ENCODE data around the gene ZNF691. TPM values are rescaled to one million over a fixed set of nuclear protein-coding genes. Genes with fewer than 3 reads are reported as not detected.
A peak's percentile ranks its signal among the peaks of the same experiment; 100 is the strongest.

The ZNF691 gene, protein sequence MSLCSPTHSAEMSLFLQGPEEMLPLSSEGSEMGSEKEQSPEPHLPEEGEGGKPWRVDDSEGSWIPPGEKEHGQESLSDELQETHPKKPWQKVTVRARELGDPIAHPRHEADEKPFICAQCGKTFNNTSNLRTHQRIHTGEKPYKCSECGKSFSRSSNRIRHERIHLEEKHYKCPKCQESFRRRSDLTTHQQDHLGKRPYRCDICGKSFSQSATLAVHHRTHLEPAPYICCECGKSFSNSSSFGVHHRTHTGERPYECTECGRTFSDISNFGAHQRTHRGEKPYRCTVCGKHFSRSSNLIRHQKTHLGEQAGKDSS
- total RNA-seq, result 10 to 100 TPM in 6 of 7 donors, 1 to 10 TPM in 1; 7.9 to 13.4 (median 12.1) TPM
- polyA plus RNA-seq, result 10 to 100 TPM; 12.7 to 14.1 TPM
- long read RNA-seq, donor 1, transcript ZNF691-206 (2 exons, 1,577 nt), result major isoform, 49 of 89 reads
- long read RNA-seq, donor 1, transcript ZNF691-205 (3 exons, 1,683 nt), result minor isoform, 10 of 89 reads
- long read RNA-seq, donor 1, transcript ZNF691-201 (4 exons, 1,910 nt), result minor isoform, 14 of 89 reads
- long read RNA-seq, donor 1, partial matches to known transcripts, result 5 of 89 reads
- long read RNA-seq, donor 1, other reads (novel, unspliced or antisense), result 10 of 89 reads
- long read RNA-seq, donor 2, partial matches to known transcripts, result 0 of 5 reads
- long read RNA-seq, donor 2, other reads (novel, unspliced or antisense), result 0 of 5 reads
- long read RNA-seq, donor 3, transcript ZNF691-206 (2 exons, 1,577 nt), result major isoform, 9 of 17 reads
- long read RNA-seq, donor 3, partial matches to known transcripts, result 3 of 17 reads
- long read RNA-seq, donor 3, other reads (novel, unspliced or antisense), result 1 of 17 reads

GRCh38 chr1:42846257-42847110 is at the start of gene ZNF691:
Gene ZNF691 (plus strand): TSS chr1:42846613. CDS start chr1:42849659, 3,046 bp downstream.
- peak; percentile 91 to 95 (median 93) for DNase-seq
- peaks cover 0 to 1% of the 10 kb centered on the region in 2 donors for H3K9me3 ChIP-seq
- TF ChIP-seq EP300 (IDR thresholded peaks at IDR 0.05) (no peak), CTCF (IDR thresholded peaks at IDR 0.05) (peak; percentile 21 to 63 (median 53)), POLR2A (IDR thresholded peaks at IDR 0.05) (peak; percentile 66)
- intact Hi-C loops (cut with DNase I), result no loop called here
- no peaks in the 10 kb centered on the region for H3K36me3 ChIP-seq
- peak within 1 kb of the TSS; percentile 93 for H3K4me3 ChIP-seq
- 0 to 1% (median 1%) methylated on average over 50 of the region's 50 CpGs for WGBS, 3 donors
- peaks cover 8% of the 10 kb centered on the region for H3K4me1 ChIP-seq (ENCODE audit: insufficient read depth)
- H3K27ac ChIP-seq, result peak within 1 kb of the TSS; percentile 60 to 64
- H3K27me3 ChIP-seq, result no peaks in the 10 kb centered on the region

GRCh38 chr1:42797414-42797813 is 49.0 kb upstream of the ZNF691 start:
- no peak for DNase-seq
- Histone ChIP-seq H3K9me3 (no peaks in the 10 kb centered on the region), H3K4me1 (ENCODE audit: insufficient read depth) (no peaks in the 10 kb centered on the region), H3K36me3 (no peaks in the 10 kb centered on the region), H3K27ac (no peak overlapping the region), H3K27me3 (no peaks in the 10 kb centered on the region), H3K4me3 (no peak overlapping the region)
- intact Hi-C loops (cut with DNase I), result no loop called here
- TF ChIP-seq EP300 (IDR thresholded peaks at IDR 0.05) (no peak), CTCF (IDR thresholded peaks at IDR 0.05) (no peak), POLR2A (IDR thresholded peaks at IDR 0.05) (no peak)
- WGBS, 3 donors, result 65 to 78% (median 65%) methylated on average over 3 of the region's 3 CpGs

- DNase-seq, result no peak
- TF ChIP-seq EP300 (IDR thresholded peaks at IDR 0.05) (no peak), CTCF (IDR thresholded peaks at IDR 0.05) (no peak), POLR2A (IDR thresholded peaks at IDR 0.05) (no peak)
- intact Hi-C loops (cut with DNase I), result no loop called here
- WGBS, 3 donors, result 86 to 94% (median 88%) methylated on average over 5 of the region's 5 CpGs
- Histone ChIP-seq H3K36me3 (no peaks in the 10 kb centered on the region), H3K4me1 (ENCODE audit: insufficient read depth) (no peaks in the 10 kb centered on the region), H3K27ac (no peak overlapping the region), H3K27me3 (no peaks in the 10 kb centered on the region), H3K9me3 (no peaks in the 10 kb centered on the region), H3K4me3 (no peak overlapping the region)
Measured at GRCh38 chr1:42797979-42798378, 48.4 kb upstream of the ZNF691 start.
